LNCAP (cell line): Measurements from ENCODE around the gene DNAH17.

Experiments used
- TF ChIP-seq, protein P1 (sequence below): fragments of 450-650 bp; IDR thresholded peaks from 2 replicates; pipeline ENCODE4 v1.5.1; 2017; ENCODE audit warnings: mild to moderate bottlenecking

The DNAH17 gene

DNA sequence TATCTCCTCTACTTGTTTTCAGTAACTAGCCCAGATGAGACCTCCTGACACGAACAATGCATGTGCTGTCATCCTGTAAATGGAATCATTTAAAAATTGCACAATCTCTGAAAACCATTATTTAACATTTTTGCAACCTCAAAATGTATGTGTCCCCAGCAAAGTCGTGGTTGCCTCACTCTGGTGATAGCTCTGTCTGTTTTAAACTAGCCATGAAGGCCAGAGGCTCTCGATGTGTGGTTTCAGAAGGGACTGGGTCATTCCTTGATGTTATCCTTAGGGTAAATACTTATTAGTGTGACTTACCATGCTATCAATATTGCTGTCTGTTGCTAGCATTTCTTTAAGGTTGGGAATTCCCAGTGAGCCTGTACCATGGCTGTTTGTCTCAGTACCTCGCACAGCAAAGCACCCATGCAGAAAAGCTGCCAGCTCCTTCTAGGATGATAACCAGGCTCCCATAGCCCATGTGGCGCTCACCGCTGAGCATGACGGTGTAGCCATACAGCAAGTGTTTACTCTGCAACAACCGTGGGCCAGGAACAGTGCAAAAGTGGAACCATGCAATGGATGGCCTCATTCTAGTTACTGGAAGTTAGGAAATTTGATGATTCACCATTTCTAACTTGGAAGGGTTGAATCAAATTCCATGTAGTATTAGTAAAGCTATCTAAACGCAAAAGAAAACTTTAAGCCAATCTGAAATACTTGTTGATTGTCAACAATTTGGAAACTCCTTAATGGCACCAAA is 201.6 kb downstream of the DNAH17 start:
- TF ChIP-seq, protein P1, sequence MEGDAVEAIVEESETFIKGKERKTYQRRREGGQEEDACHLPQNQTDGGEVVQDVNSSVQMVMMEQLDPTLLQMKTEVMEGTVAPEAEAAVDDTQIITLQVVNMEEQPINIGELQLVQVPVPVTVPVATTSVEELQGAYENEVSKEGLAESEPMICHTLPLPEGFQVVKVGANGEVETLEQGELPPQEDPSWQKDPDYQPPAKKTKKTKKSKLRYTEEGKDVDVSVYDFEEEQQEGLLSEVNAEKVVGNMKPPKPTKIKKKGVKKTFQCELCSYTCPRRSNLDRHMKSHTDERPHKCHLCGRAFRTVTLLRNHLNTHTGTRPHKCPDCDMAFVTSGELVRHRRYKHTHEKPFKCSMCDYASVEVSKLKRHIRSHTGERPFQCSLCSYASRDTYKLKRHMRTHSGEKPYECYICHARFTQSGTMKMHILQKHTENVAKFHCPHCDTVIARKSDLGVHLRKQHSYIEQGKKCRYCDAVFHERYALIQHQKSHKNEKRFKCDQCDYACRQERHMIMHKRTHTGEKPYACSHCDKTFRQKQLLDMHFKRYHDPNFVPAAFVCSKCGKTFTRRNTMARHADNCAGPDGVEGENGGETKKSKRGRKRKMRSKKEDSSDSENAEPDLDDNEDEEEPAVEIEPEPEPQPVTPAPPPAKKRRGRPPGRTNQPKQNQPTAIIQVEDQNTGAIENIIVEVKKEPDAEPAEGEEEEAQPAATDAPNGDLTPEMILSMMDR: no peak

- TF ChIP-seq, protein P1: no peak
Measured at GRCh38 chr17:78374631-78375274, 202.4 kb downstream of the DNAH17 start.

GRCh38 chr17:78374189-78374588 is 203.0 kb downstream of the DNAH17 start:
- TF ChIP-seq, protein P1: no peak
